ENCODE results near the gene CLTA.

The CLTA gene

DNA sequence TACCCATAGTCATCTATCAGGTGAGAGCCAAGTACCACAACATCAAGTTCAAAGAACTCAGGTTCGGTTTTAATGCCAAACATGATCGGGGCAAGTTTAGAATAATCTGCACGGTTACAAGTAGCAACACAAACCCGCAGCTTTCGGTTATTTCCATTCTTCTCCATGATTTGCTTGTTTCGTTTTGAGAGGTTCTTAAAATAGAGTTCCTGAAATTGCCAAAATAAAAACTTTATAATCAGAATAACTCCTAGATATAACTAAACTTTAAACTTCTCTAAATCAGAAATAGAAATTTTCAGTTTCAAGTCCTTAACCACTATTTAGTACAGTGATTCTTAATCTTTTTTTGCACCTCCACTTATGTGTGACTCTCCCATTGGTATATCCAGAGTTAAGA is 58.5 kb downstream of the CLTA start:
- no peak for DNase-seq

DNA sequence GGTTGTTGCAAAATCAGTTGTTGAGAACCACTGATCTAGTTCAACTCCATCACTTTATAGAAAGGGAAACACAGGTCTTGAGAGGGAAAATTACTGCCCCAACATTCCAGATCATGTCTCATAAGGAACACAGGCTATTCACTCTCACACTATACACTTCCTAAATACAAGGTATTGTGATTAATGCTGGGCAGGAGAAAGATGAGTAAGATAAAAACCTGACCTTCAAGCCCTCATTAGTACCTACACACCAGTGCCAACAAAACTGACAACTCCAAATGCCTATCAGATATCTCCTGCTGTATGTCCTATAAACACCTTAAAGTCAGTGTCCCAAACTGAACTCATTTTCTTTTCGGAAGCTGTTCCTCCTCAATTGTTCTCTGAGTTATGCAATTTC is 59.4 kb downstream of the CLTA start:
- DNase-seq, result no peak

GRCh38 chr9:36251428-36251827 is 60.7 kb downstream of the CLTA start:
- no peak for DNase-seq

- DNase-seq, result peak; percentile 98
These were observed 67.7 kb downstream of the CLTA start, which contains the start of gene GNE for GRCh38 chr9:36258208-36258995. TSS of gene GNE (minus strand) at chr9:36258448. CDS start at chr9:36249355, 9,093 bp downstream.

DNA sequence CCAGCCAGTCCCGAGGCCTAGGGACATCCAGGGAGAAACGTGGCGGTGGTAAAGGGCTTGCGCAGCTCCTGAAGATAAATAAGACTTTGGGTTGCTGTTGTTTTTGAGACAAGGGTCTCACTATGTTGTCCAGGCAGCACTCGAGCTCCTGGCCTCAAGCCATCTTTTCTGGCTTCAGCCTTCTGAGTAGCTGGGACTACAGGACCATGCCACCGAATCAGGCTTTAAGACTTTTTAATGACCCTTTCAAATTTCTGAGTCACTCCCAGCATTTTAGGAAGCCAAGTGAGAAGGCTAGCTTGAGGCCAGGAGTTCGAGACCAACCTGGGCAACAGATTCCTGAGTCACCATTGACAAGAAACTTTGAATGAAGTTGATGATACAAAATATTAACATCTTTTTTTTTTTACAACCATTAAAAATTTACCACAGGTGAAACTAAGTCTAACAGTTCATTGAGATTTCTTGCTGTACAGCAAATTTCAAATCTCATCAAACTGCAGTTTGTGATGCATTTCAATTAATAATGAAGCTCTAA is 68.3 kb downstream of the CLTA start:
- DNase-seq, result no peak

Data from activated CD8-positive, alpha-beta memory T cell treated with anti-CD3 and anti-CD28 coated beads, Interleukin-2, amount 50 U/mL, for 48 hours (primary cell).